Fibroblast of the aortic adventitia (primary cell): ENCODE results near the gene ACIN1. TPM values are rescaled to one million over a fixed set of nuclear protein-coding genes. Genes with fewer than 3 reads are reported as not detected.

Experiments used
- DNase-seq: peaks from one replicate; pipeline ENCODE4 v3.0.0-alpha.2; 2010; ENCODE audit warnings: low read depth
- H3K4me3 ChIP-seq: 2 replicates; pipeline ENCODE4 v1.5.1; 2011; ENCODE audit warnings: low read depth, mild to moderate bottlenecking, control low read depth, low read length, moderate library complexity
- total RNA-seq: library from RNA; depleted of rRNA; stranded (reverse); fragments of >200 nt; gene quantifications from 2 replicates; pipeline ENCODE4 v1.2.3, GENCODE V29; 2012; ENCODE audit warnings: low replicate concordance
- TF ChIP-seq, protein P1 (sequence below): IDR thresholded peaks from 2 replicates; pipeline ENCODE4 v1.5.1; 2011; ENCODE audit warnings: mild to moderate bottlenecking, low read length, control low read depth, inconsistent platforms; ENCODE audit not compliant: insufficient read depth

Gene ACIN1
- total RNA-seq, 1 donor, result 97.0 TPM

DNA sequence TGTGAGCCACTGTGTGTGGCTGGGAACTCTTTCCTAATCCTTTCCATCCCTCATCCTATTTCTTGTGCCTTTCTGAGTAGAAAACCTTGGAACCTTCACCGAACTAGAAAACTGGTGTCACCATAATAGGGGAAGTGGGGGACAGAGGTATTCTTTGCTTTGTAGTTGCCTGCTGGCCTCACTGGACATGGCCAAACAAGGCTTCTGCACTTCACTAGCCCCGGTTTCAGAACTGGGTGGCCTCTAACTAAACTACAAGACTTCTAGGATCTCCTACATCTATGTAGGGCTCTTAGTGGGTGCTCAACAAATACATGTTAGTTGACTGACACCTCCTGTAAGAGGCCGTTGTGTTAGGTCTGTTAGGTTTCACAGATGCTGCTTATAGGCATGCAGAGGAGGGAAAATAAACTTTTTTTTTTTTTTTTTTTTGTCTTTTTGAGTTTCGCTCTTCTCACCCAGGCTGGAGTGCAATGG lies 10.4 kb upstream of the ACIN1 start:
- TF ChIP-seq, protein P1, sequence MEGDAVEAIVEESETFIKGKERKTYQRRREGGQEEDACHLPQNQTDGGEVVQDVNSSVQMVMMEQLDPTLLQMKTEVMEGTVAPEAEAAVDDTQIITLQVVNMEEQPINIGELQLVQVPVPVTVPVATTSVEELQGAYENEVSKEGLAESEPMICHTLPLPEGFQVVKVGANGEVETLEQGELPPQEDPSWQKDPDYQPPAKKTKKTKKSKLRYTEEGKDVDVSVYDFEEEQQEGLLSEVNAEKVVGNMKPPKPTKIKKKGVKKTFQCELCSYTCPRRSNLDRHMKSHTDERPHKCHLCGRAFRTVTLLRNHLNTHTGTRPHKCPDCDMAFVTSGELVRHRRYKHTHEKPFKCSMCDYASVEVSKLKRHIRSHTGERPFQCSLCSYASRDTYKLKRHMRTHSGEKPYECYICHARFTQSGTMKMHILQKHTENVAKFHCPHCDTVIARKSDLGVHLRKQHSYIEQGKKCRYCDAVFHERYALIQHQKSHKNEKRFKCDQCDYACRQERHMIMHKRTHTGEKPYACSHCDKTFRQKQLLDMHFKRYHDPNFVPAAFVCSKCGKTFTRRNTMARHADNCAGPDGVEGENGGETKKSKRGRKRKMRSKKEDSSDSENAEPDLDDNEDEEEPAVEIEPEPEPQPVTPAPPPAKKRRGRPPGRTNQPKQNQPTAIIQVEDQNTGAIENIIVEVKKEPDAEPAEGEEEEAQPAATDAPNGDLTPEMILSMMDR, result no peak
- H3K4me3 ChIP-seq, result no peak overlapping the region
- DNase-seq, result no peak

DNA sequence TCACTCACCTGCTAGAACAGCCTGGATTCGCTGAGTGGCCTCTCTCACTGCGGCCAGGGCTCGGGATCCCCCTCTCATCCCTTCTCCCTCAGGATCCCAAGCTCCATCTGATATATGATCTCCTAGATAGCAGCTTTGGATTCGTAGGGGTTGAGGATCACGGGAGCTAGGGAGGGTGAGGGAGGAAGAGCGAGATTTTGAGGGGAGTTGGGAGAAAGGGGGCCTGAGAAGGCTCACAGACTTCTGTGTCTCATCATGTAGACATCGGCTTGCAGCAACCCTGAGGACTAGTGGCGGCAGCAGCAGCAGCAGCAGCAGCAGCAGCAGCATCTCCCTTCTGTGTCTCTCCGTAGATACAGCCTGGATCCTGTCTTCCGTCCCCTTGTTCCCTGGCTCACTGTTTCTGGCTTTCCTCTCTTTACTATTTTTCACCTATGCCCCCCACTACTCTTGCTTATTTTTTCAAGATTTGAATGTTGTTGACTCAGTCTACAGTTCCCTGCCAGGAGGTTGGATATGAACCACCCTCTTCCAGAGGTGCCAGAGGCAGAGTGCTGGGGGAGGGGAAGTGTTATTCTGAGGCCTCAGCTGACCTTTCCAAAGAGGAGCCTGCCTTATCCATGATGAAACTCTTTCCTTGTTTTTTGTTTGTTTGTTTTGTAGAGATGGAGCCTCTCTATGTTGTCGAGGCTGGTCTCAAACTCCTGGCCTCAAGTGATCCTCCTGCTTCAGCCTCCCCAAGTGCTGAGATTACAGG lies 9.8 kb upstream of the ACIN1 start, which contains the start of gene CIROP:
TSS of gene CIROP (minus strand) at position 399 of the 757 bp plus-strand sequence. CDS start at position 330, 69 bp downstream.
- peak; percentile 34 for DNase-seq
- no peak within 1 kb of the TSS for H3K4me3 ChIP-seq
- TF ChIP-seq, protein P1, result no peak

DNA sequence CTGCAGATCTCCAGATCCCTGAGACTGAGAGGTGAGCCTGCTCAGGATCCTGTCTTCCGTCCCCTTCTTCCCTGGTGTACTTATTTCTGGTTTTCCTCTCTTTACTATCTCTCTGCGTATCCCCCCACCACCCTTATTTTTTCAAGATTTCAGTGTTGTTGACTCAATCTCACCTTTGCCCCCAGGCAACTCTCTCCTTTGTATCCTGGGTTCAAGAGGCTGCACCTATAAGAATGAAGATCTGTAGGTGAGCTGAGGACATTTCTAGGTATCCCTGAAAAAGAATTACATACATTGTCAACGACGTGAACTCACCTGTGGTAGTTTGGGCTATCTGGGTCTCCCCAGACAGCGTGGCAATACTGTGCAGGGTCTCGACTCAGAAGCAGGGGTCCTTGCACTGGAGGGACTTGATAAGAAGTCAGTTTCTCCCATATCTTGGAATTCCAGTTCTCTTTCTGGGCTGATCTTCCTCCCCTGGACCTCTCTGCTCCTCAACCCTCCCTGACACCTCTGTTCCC lies 9.2 kb upstream of the ACIN1 start:
- no peak for DNase-seq
- TF ChIP-seq, protein P1, result no peak
- H3K4me3 ChIP-seq, result no peak overlapping the region

DNA sequence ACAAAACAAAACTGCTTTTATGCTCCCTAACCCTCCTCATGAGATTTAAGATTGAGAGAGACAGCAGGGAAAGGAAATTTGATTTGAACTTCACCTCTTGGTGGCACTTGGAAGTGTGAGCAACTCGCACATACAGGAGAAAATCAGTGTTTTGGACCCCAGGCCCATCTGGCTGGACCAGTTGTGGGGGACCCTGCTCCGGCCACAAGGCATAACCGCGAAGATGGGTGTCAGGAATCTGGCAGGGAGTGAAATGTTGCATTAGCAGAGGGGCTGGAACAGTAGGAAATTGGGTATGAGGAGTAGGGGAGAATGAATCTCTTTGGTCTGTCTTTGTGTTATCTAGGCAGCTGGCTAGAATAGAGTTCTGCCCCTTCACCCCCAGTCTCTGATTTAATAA lies 8.6 kb upstream of the ACIN1 start:
- TF ChIP-seq, protein P1, result no peak
- no peak overlapping the region for H3K4me3 ChIP-seq
- DNase-seq, result no peak

DNA sequence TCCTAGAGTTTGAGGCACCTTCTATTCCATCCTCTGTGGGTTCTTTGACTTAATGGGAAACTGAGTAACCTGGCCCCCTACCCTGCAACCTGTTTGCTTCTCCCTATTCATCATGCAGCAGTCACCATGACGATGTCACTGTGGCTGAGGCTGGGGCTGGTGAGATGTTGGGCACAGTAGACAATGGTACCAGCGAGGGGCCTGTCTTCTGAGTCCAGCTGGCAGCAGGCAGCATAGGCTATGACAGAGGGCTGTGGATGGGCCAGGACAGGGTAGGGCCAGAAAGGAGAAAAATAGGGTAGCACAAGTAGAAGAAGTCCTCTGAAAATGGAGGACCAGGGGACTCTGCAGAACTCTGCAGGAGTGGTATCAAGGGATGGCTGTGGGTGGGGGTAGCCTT lies 7.9 kb upstream of the ACIN1 start:
- no peak for DNase-seq
- TF ChIP-seq, protein P1, result no peak

DNA sequence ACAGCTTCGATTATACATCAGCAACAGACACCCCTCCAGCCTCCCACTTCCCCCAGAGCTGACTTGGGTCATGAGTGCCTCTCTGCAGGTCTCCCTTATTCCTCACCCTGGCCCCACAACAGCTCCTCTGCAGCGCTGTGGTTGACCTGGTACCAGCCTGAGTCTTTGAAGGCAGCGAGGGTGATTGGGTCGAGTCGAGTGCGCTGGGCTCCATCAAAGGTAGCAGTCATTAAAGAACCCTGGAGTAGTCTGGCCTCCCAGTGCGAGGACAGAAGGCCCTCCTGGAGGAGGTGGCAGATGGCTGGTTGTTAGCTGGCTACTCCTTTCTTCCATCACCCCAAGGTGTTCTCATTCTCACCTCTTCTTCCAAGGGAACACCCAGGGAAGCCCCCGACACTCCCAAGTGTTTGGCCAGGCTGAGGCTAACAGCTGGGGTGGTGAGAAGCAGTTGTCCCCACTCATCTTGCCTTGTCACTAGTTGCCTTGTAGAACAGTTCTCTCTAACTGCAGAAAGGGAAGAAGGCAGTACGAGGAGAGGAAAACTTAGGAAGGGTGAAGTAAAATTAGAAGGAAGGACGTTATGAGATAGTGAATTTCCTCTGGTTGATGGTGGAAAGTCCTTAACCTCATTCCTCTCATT lies 7.2 kb upstream of the ACIN1 start:
- H3K4me3 ChIP-seq, result no peak overlapping the region
- DNase-seq, result no peak
- TF ChIP-seq, protein P1, result no peak

More for the DNA sequence above, 7.9 kb upstream of the ACIN1 start:
- H3K4me3 ChIP-seq, result no peak overlapping the region
